ENCODE data around the gene RDH16.

DNA sequence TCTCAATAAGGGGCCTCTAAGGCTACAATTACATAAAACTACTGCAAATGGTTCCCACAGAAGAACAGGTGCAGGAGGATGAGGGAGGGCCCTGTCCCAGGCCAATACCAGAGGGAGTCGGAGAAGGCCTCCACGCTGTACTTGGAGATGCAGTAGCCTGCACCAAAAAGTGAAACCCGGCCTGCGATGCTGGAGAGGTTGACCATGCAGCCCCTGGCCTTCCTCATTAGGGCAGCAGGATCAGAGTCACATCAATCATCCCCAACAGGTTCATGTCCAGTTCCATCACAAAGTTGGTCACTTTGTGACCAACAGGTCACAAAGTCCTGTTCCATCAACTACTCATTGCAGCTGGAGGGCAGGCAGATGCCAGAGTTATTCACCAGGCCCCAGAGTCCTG, 26.0 kb upstream of the RDH16 start:
- no peak for TF ChIP-seq EZH2 (IDR thresholded peaks at IDR 0.05; ENCODE audit: borderline replicate concordance, low read length)
- TF ChIP-seq, protein P1, sequence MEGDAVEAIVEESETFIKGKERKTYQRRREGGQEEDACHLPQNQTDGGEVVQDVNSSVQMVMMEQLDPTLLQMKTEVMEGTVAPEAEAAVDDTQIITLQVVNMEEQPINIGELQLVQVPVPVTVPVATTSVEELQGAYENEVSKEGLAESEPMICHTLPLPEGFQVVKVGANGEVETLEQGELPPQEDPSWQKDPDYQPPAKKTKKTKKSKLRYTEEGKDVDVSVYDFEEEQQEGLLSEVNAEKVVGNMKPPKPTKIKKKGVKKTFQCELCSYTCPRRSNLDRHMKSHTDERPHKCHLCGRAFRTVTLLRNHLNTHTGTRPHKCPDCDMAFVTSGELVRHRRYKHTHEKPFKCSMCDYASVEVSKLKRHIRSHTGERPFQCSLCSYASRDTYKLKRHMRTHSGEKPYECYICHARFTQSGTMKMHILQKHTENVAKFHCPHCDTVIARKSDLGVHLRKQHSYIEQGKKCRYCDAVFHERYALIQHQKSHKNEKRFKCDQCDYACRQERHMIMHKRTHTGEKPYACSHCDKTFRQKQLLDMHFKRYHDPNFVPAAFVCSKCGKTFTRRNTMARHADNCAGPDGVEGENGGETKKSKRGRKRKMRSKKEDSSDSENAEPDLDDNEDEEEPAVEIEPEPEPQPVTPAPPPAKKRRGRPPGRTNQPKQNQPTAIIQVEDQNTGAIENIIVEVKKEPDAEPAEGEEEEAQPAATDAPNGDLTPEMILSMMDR (IDR thresholded peaks at IDR 0.05; ENCODE audit: low read length) = no peak

Data from OCI-LY1 (cell line).